ENCODE results near the gene TNFRSF14. TPM values are rescaled to one million over a fixed set of nuclear protein-coding genes. Genes with fewer than 3 reads are reported as not detected.

Gene TNFRSF14
- total RNA-seq, 2 donors from 2014 or later, result 25.9 to 58.3 TPM

- no peak for TF ChIP-seq POLR2A (IDR thresholded peaks at IDR 0.05)
- no peak for TF ChIP-seq CTCF (IDR thresholded peaks at IDR 0.05)
- ATAC-seq (no peak), DNase-seq (no peak)
- no peak overlapping the region for H3K4me3 ChIP-seq
- intact Hi-C loops (cut with DNase I), result no loop called here
- no peaks in the 10 kb centered on the region for H3K4me1 ChIP-seq
- H3K9me3 ChIP-seq, result no peaks in the 10 kb centered on the region
- no peaks in the 10 kb centered on the region for H3K36me3 ChIP-seq (replicated peaks in 1 of 2; ENCODE audit: insufficient read depth in 1 of 2, low read depth in 2 of 2)
- no peak overlapping the region for H3K27ac ChIP-seq
- WGBS, 2 donors, result 64 to 67% methylated on average over 13 to 15 of the region's 18 CpGs
- H3K27me3 ChIP-seq, result no peaks in the 10 kb centered on the region
These were observed 46.8 kb downstream of the TNFRSF14 start for GRCh38 chr1:2602866-2603520.

GRCh38 chr1:2603521-2604155 is 47.5 kb downstream of the TNFRSF14 start:
- 51 to 61% methylated on average over 12 to 19 of the region's 25 CpGs for WGBS, 2 donors
- Histone ChIP-seq H3K36me3 (replicated peaks in 1 of 2; ENCODE audit: insufficient read depth in 1 of 2, low read depth in 2 of 2) (no peaks in the 10 kb centered on the region), H3K27me3 (no peaks in the 10 kb centered on the region), H3K27ac (no peak overlapping the region), H3K4me1 (no peaks in the 10 kb centered on the region), H3K9me3 (no peaks in the 10 kb centered on the region), H3K4me3 (no peak overlapping the region)
- intact Hi-C loops (cut with DNase I), result no loop called here
- no peak for DNase-seq
- TF ChIP-seq POLR2A (IDR thresholded peaks at IDR 0.05) (no peak), CTCF (IDR thresholded peaks at IDR 0.05) (no peak)
- ATAC-seq, result no peak

DNA sequence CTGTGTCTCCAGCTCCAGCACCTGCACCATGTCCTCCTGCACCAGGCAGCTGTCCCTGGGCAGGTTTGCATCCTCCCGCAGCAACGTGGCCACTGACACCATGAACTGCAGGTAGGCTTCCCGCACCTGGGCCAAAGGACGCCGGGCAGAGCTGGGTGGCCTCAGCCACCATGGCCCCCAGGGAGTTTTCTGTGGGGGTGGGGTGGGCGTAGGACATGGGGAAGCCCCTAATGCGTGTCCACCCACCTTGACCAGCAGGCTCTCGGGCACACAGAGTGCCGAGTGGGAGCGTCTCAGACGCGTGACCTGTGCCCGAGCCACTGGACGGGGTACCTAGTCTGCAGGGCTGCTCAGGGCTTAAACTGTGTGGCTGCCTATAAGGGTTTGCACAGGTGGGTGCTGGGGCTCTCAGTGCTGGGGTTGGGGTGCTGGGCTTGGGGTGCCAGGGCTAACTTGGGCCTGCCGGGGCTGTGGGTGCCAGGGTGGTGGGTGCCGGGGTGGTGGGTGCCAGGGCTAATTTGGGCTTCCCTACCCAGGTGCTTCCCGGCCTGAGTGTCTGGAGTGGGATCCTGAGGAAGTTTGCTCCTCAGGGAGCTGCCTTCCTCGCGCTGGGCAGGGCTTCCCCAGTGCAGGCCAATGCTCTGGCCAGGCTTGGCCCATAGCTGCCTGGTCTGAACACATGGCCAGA is 48.1 kb downstream of the TNFRSF14 start:
- DNase-seq (no peak), ATAC-seq (no peak)
- no peaks in the 10 kb centered on the region for H3K9me3 ChIP-seq
- H3K4me1 ChIP-seq, result no peaks in the 10 kb centered on the region
- 60 to 80% methylated on average over 2 to 19 of the region's 19 CpGs for WGBS, 2 donors
- H3K27ac ChIP-seq, result no peak overlapping the region
- no peak for TF ChIP-seq CTCF (IDR thresholded peaks at IDR 0.05)
- no peak for TF ChIP-seq POLR2A (IDR thresholded peaks at IDR 0.05)
- H3K27me3 ChIP-seq, result no peaks in the 10 kb centered on the region
- intact Hi-C loops (cut with DNase I), result no loop called here
- no peaks in the 10 kb centered on the region for H3K36me3 ChIP-seq (replicated peaks in 1 of 2; ENCODE audit: insufficient read depth in 1 of 2, low read depth in 2 of 2)
- H3K4me3 ChIP-seq, result no peak overlapping the region

GRCh38 chr1:2604844-2605508 is 48.8 kb downstream of the TNFRSF14 start:
- H3K27me3 ChIP-seq, result no peaks in the 10 kb centered on the region
- no peak for DNase-seq
- intact Hi-C loops (cut with DNase I), result no loop called here
- no peaks in the 10 kb centered on the region for H3K36me3 ChIP-seq (replicated peaks in 1 of 2; ENCODE audit: insufficient read depth in 1 of 2, low read depth in 2 of 2)
- ATAC-seq, result no peak
- no peak overlapping the region for H3K27ac ChIP-seq
- no peaks in the 10 kb centered on the region for H3K4me1 ChIP-seq
- TF ChIP-seq POLR2A (IDR thresholded peaks at IDR 0.05) (no peak), CTCF (IDR thresholded peaks at IDR 0.05) (no peak)
- no peak overlapping the region for H3K4me3 ChIP-seq
- 60 to 75% methylated on average over 3 to 14 of the region's 14 CpGs for WGBS, 2 donors
- H3K9me3 ChIP-seq, result no peaks in the 10 kb centered on the region

Data from body of pancreas (tissue), 4 donors.